Measurements from ENCODE around the gene MGAT3. TPM values are rescaled to one million over a fixed set of nuclear protein-coding genes. Genes with fewer than 3 reads are reported as not detected.
A peak's percentile ranks its signal among the peaks of the same experiment; 100 is the strongest.

Gene MGAT3
- total RNA-seq, 1 experiment from 2014 or later = 0.57 TPM

- H3K4me1 ChIP-seq (ENCODE audit: control insufficient read depth, insufficient read depth, low read length) = no peaks in the 10 kb centered on the region
- in situ Hi-C loops (cut with HindIII; ENCODE audit: low pct_unique_long_range_greater_than_20kb, low sequenced_read_pairs) (no loop called here), intact Hi-C loops (cut with micrococcal nuclease; ENCODE audit: unreplicated experiment) (no loop called here)
- BruUV-seq (replicated peaks) = no TSS peak
- no peaks in the 10 kb centered on the region for H3K9me3 ChIP-seq (ENCODE audit: control insufficient read depth, insufficient read depth, low read depth, low read length)
- POLR2A ChIA-PET = interaction anchor here (0.6 kb wide), 2 partner anchors 15 to 32 kb away, joined by 3 to 4 read pairs; no protein-coding TSS in a partner anchor
- CTCF ChIA-PET = no interaction called here
- H3K4me3 ChIP-seq (ENCODE audit: low read depth in 2 of 2, low read length in 2 of 2) = no peak overlapping the region
- H3K36me3 ChIP-seq (ENCODE audit: control insufficient read depth, insufficient read depth, low read length) = no peaks in the 10 kb centered on the region
- no peak for DNase-seq (ENCODE audit: low read depth, low spot score)
- TF ChIP-seq CTCF (IDR thresholded peaks at IDR 0.05) (no peak), SIN3A (IDR thresholded peaks at IDR 0.05; ENCODE audit: borderline replicate concordance, insufficient read depth, low read depth, low read length) (no peak), POLR2AphosphoS5 (IDR thresholded peaks at IDR 0.05; ENCODE audit: low read depth, low read length) (no peak), TCF7L2 (IDR thresholded peaks at IDR 0.05; ENCODE audit: low read depth, low read length) (no peak)
- TF ChIP-seq, protein P1, sequence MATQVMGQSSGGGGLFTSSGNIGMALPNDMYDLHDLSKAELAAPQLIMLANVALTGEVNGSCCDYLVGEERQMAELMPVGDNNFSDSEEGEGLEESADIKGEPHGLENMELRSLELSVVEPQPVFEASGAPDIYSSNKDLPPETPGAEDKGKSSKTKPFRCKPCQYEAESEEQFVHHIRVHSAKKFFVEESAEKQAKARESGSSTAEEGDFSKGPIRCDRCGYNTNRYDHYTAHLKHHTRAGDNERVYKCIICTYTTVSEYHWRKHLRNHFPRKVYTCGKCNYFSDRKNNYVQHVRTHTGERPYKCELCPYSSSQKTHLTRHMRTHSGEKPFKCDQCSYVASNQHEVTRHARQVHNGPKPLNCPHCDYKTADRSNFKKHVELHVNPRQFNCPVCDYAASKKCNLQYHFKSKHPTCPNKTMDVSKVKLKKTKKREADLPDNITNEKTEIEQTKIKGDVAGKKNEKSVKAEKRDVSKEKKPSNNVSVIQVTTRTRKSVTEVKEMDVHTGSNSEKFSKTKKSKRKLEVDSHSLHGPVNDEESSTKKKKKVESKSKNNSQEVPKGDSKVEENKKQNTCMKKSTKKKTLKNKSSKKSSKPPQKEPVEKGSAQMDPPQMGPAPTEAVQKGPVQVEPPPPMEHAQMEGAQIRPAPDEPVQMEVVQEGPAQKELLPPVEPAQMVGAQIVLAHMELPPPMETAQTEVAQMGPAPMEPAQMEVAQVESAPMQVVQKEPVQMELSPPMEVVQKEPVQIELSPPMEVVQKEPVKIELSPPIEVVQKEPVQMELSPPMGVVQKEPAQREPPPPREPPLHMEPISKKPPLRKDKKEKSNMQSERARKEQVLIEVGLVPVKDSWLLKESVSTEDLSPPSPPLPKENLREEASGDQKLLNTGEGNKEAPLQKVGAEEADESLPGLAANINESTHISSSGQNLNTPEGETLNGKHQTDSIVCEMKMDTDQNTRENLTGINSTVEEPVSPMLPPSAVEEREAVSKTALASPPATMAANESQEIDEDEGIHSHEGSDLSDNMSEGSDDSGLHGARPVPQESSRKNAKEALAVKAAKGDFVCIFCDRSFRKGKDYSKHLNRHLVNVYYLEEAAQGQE (IDR thresholded peaks at IDR 0.05; ENCODE audit: insufficient read depth in 1 of 2, low read depth in 2 of 2, low read length in 1 of 2) = peak; percentile 93 to 96
- H3K27ac ChIP-seq (ENCODE audit: low read length) = no peak overlapping the region
- ATAC-seq = no peak
- H3K27me3 ChIP-seq (ENCODE audit: control insufficient read depth, insufficient read depth, low read length) = no peaks in the 10 kb centered on the region
These were observed 21.6 kb downstream of the MGAT3 start for GRCh38 chr22:39478441-39478850.

DNA sequence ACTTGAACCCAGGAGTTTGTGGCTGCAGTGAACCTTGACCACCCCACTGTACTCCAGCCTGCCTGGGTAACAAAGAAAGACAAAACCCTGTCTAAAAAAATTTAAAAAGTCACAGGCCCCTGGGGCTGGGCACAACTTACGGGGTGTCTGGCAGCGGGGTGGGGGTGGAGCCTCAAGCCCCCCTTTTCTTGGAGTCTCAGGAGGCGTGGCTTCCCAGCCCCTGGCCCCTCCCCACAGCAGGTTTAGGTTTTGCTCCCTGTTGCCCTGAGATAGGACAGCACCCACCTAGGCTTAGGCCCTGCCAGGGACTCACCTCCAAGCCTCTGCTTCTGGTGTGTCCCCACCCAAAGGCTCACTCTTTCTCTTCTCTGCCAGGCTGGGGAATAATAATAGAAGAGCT lies 22.4 kb downstream of the MGAT3 start:
- Histone ChIP-seq H3K4me3 (ENCODE audit: low read depth in 2 of 2, low read length in 2 of 2) (no peak overlapping the region), H3K36me3 (ENCODE audit: control insufficient read depth, insufficient read depth, low read length) (no peaks in the 10 kb centered on the region), H3K27me3 (ENCODE audit: control insufficient read depth, insufficient read depth, low read length) (no peaks in the 10 kb centered on the region), H3K9me3 (ENCODE audit: control insufficient read depth, insufficient read depth, low read depth, low read length) (no peaks in the 10 kb centered on the region), H3K27ac (ENCODE audit: low read length) (no peak overlapping the region), H3K4me1 (ENCODE audit: control insufficient read depth, insufficient read depth, low read length) (no peaks in the 10 kb centered on the region)
- intact Hi-C loops (cut with micrococcal nuclease; ENCODE audit: unreplicated experiment) (no loop called here), in situ Hi-C loops (cut with HindIII; ENCODE audit: low pct_unique_long_range_greater_than_20kb, low sequenced_read_pairs) (no loop called here)
- TF ChIP-seq TCF7L2 (IDR thresholded peaks at IDR 0.05; ENCODE audit: low read depth, low read length) (no peak), CTCF (IDR thresholded peaks at IDR 0.05) (no peak)
- CTCF ChIA-PET = no interaction called here
- DNase-seq (ENCODE audit: low read depth, low spot score) = no peak
- no peak for ATAC-seq
- POLR2A ChIA-PET = no interaction called here
- no TSS peak for BruUV-seq (replicated peaks)

DNA sequence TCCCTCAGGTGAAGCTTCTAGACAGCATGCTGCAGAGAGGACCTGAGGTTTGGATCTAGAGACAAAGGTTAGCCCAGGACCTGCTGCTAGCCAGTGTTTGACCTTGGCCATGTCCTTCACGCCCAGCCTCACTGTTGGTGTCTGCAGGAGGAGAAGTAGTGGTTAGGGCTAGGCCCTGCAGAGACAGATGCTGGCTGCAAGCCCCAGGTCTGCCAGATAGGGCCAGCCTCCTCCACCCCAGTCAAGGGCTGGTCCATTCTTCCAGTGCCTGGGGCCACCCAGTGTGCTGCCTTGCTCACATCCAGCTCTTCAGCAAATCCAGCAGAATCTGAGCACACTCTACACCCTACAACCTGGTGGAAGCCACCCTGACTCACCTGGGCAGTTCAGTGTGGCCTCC lies 23.7 kb downstream of the MGAT3 start:
- BruUV-seq (replicated peaks) = no TSS peak
- CTCF ChIA-PET = no interaction called here
- POLR2A ChIA-PET = no interaction called here
- ATAC-seq (no peak), DNase-seq (ENCODE audit: low read depth, low spot score) (no peak)
- H3K27ac ChIP-seq (ENCODE audit: low read length) = no peak overlapping the region
- no peak overlapping the region for H3K4me3 ChIP-seq (ENCODE audit: low read depth in 2 of 2, low read length in 2 of 2)
- no peak for TF ChIP-seq CTCF (IDR thresholded peaks at IDR 0.05)
- no peaks in the 10 kb centered on the region for H3K36me3 ChIP-seq (ENCODE audit: control insufficient read depth, insufficient read depth, low read length)
- no peaks in the 10 kb centered on the region for H3K4me1 ChIP-seq (ENCODE audit: control insufficient read depth, insufficient read depth, low read length)
- no peaks in the 10 kb centered on the region for H3K27me3 ChIP-seq (ENCODE audit: control insufficient read depth, insufficient read depth, low read length)
- no peaks in the 10 kb centered on the region for H3K9me3 ChIP-seq (ENCODE audit: control insufficient read depth, insufficient read depth, low read depth, low read length)
- in situ Hi-C loops (cut with HindIII; ENCODE audit: low pct_unique_long_range_greater_than_20kb, low sequenced_read_pairs) = no loop called here
- intact Hi-C loops (cut with micrococcal nuclease; ENCODE audit: unreplicated experiment) = no loop called here
